ENCODE measurements around the gene TVP23C.
A peak's percentile ranks its signal among the peaks of the same experiment; 100 is the strongest.
"Not testable (repeated sequence)": the region's sequence is repeated elsewhere in the genome, so short reads cannot be mapped to it uniquely, and the experiment has no call there.

Gene TVP23C

GRCh38 chr17:15526292-15527218 lies 36.7 kb downstream of the TVP23C start:
- not testable (repeated sequence) for DNase-seq (ENCODE audit: low read depth in 2 of 2, low spot score in 1 of 2)

GRCh38 chr17:15524990-15525985 lies 38.0 kb downstream of the TVP23C start:
- not testable (repeated sequence) for DNase-seq (ENCODE audit: low read depth in 2 of 2, low spot score in 1 of 2)

- no peak for DNase-seq (ENCODE audit: low read depth in 2 of 2, low spot score in 1 of 2)
These were observed 47.1 kb downstream of the TVP23C start for GRCh38 chr17:15516150-15516549.

GRCh38 chr17:15514469-15514868 lies 48.8 kb downstream of the TVP23C start:
- DNase-seq (ENCODE audit: low read depth in 2 of 2, low spot score in 1 of 2) = no peak

GRCh38 chr17:15513856-15514459 lies 49.3 kb downstream of the TVP23C start:
- no peak for DNase-seq (ENCODE audit: low read depth in 2 of 2, low spot score in 1 of 2)

GRCh38 chr17:15513058-15513791 lies 50.1 kb downstream of the TVP23C start:
- no peak for DNase-seq (ENCODE audit: low read depth in 2 of 2, low spot score in 1 of 2)

- no peak for DNase-seq (ENCODE audit: low read depth in 2 of 2, low spot score in 1 of 2)
These were observed 51.1 kb downstream of the TVP23C start for GRCh38 chr17:15512071-15512709.

- DNase-seq (ENCODE audit: low read depth in 2 of 2, low spot score in 1 of 2) = no peak
These were observed 52.1 kb downstream of the TVP23C start for GRCh38 chr17:15511142-15511541.

- DNase-seq (ENCODE audit: low read depth in 2 of 2, low spot score in 1 of 2) = no peak
These were observed 52.9 kb downstream of the TVP23C start for GRCh38 chr17:15510361-15510760.

- DNase-seq (ENCODE audit: low read depth in 2 of 2, low spot score in 1 of 2) = no peak
These were observed 54.2 kb downstream of the TVP23C start for GRCh38 chr17:15509095-15509494.

- DNase-seq (ENCODE audit: low read depth in 2 of 2, low spot score in 1 of 2) = no peak
These were observed 54.8 kb downstream of the TVP23C start for GRCh38 chr17:15508466-15508865.

GRCh38 chr17:15507896-15508295 lies 55.4 kb downstream of the TVP23C start:
- DNase-seq (ENCODE audit: low read depth in 2 of 2, low spot score in 1 of 2) = no peak

GRCh38 chr17:15507001-15507400 lies 56.3 kb downstream of the TVP23C start:
- no peak for DNase-seq (ENCODE audit: low read depth in 2 of 2, low spot score in 1 of 2)

GRCh38 chr17:15505708-15506107 lies 57.6 kb downstream of the TVP23C start:
- DNase-seq (ENCODE audit: low read depth in 2 of 2, low spot score in 1 of 2) = not testable (repeated sequence)

- no peak for DNase-seq (ENCODE audit: low read depth in 2 of 2, low spot score in 1 of 2)
These were observed 59.6 kb downstream of the TVP23C start for GRCh38 chr17:15503731-15504130.

- peak in 1 of 2 donors; percentile 29 for DNase-seq (ENCODE audit: low read depth in 2 of 2, low spot score in 1 of 2)
These were observed 60.7 kb downstream of the TVP23C start for GRCh38 chr17:15502369-15503112.

GRCh38 chr17:15501793-15502192 lies 61.5 kb downstream of the TVP23C start:
- no peak for DNase-seq (ENCODE audit: low read depth in 2 of 2, low spot score in 1 of 2)

GRCh38 chr17:15501282-15501681 lies 62.0 kb downstream of the TVP23C start:
- DNase-seq (ENCODE audit: low read depth in 2 of 2, low spot score in 1 of 2) = no peak

- DNase-seq (ENCODE audit: low read depth in 2 of 2, low spot score in 1 of 2) = no peak
These were observed 65.2 kb downstream of the TVP23C start for GRCh38 chr17:15498107-15498506.
